Endothelial cell of umbilical vein (primary cell): ENCODE measurements around the gene USP17L21.
"Not testable (repeated sequence)": the region's sequence is repeated elsewhere in the genome, so short reads cannot be mapped to it uniquely, and the experiment has no call there.

Source experiments
- CTCF ChIP-seq, 2 donors: IDR thresholded peaks; 1 replicate in 1 of 2; 2 replicates in 1 of 2; pipeline ENCODE4 v1.5.1; 2011; ENCODE audit warnings: low read length in 2 of 2, mild to moderate bottlenecking in 2 of 2, moderate library complexity in 2 of 2, control low read depth in 1 of 2, inconsistent platforms in 1 of 2, low read depth in 1 of 2; ENCODE audit not compliant: insufficient read depth in 1 of 2; ENCODE audit errors: extremely low read depth in 1 of 2
- EZH2 ChIP-seq: IDR thresholded peaks from 2 replicates; pipeline ENCODE4 v1.6.1; 2012; ENCODE audit warnings: borderline replicate concordance, low read depth, mild to moderate bottlenecking, moderate library complexity, low read length, inconsistent platforms; ENCODE audit not compliant: severe bottlenecking
- JUN ChIP-seq: IDR thresholded peaks from 2 replicates; pipeline ENCODE4 v1.6.1; 2011; ENCODE audit warnings: borderline replicate concordance, low read depth; ENCODE audit not compliant: insufficient read length, insufficient read depth
- POLR2A ChIP-seq: IDR thresholded peaks from 2 replicates; pipeline ENCODE4 v1.6.1; 2012; ENCODE audit warnings: low read depth, mild to moderate bottlenecking, control low read depth, low read length
- POLR2AphosphoS5 ChIP-seq: IDR thresholded peaks from 2 replicates; pipeline ENCODE4 v1.6.1; 2012; ENCODE audit warnings: low read depth, mild to moderate bottlenecking, control low read depth, low read length, moderate library complexity; ENCODE audit not compliant: insufficient read depth

GRCh38 chr4:9243579-9243978 is 19.1 kb upstream of the USP17L21 start, which contains the start of gene USP17L17:
- not testable (repeated sequence) for TF ChIP-seq POLR2A; CTCF (IDR thresholded peaks at IDR 0.05; ENCODE audit: extremely low read depth in 1 of 2, insufficient read depth in 1 of 2, low read depth in 1 of 2, low read length in 2 of 2); EZH2; POLR2AphosphoS5; JUN
